Measurements from ENCODE around the gene VEGFB.

VEGFB gene, protein sequence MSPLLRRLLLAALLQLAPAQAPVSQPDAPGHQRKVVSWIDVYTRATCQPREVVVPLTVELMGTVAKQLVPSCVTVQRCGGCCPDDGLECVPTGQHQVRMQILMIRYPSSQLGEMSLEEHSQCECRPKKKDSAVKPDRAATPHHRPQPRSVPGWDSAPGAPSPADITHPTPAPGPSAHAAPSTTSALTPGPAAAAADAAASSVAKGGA

DNA sequence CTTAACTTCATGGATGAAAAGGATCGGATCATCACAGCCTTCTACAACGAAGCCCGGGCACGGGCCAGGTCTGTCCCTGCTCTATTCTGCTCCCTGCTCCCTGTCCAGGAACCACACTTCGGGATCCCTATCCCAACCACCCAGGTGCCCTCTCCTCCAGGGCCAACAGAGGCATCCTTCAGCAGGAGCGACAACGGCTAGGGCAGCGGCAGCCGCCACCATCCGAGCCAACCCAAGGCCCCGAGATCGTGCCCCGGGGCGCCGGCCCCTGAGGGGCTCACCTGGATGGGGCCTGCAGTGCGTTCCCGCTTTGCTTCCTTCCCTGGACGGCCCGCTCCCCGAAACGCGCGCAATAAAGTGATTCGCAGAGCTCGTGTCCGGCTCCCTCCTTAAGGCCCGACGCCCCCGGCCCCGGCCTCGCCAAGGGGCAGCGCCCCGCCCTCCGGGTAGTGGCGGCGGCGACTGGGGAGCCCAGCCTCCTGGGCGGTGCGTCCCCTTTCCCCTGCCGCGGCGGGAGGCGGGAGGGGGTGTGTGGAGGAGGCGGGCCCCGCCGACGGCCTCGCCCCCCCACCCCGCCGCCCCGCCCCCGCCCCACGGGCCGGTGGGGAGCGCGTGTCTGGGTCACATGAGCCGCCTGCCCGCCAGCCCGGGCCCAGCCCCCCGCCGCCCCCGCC lies at the start of gene VEGFB:
Gene VEGFB, plus strand, starts transcription at position 672 of the 674 bp plus-strand sequence. CDS start 250 bp downstream, outside the sequence.
- DNase-seq, result peak; percentile 63

DNA sequence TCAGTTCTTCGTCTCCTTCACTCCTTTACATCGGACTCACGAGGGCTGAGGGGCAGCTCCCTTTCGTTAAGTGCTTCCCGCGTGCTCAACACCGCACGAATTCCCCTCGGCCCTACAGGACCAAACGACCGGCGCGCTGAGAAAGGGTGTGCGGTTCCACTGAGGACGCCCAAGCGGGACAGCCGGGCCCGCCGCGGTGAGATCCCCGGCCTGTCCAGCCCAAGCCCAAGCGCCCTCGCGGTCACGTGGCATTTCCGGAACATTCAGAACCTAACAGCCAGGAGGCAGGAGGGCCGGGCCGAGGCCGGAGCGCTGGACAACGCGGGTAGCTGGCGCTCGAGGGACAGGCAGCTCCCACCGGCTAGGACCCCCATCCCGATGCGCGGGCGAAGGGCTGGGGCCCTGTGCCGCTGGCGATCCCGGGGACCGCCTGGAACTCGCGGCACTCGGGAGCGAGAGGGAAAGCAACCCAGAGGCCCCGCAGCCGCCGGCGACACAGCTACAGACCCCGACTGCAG lies 49.1 kb upstream of the VEGFB start:
- DNase-seq, result peak; percentile 37

GRCh38 chr11:64185693-64186491 lies 48.5 kb upstream of the VEGFB start, which contains the start of gene STIP1:
Gene STIP1 (plus strand): TSS chr11:64186171. CDS start chr11:64186262, 91 bp downstream.
- peak; percentile 100 for DNase-seq

- no peak for DNase-seq
Observed at GRCh38 chr11:64186492-64187165, 47.8 kb upstream of the VEGFB start.

DNA sequence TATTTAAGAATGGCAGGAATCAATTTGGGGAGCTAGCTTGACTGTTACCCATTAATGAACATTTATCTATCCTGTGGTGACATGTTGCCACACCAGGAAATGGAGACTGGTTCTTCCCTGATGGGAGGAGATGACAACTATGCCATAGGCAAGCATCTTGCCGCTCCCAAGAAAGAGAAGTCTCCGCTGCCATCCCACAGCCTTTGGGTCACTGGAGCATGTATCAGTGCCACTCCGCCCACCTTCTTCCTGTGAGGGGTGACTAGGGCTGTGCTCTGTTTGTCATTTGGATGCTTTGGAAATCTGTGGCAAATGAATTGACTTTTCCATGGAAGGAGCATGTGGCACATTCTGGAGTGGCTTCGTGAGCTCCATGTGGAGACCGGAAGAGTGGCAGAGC lies 42.0 kb upstream of the VEGFB start:
- no peak for DNase-seq

- no peak for DNase-seq
Observed at GRCh38 chr11:64196626-64197025, 37.8 kb upstream of the VEGFB start.

GRCh38 chr11:64198511-64198910 lies 35.9 kb upstream of the VEGFB start:
- DNase-seq, result no peak

DNA sequence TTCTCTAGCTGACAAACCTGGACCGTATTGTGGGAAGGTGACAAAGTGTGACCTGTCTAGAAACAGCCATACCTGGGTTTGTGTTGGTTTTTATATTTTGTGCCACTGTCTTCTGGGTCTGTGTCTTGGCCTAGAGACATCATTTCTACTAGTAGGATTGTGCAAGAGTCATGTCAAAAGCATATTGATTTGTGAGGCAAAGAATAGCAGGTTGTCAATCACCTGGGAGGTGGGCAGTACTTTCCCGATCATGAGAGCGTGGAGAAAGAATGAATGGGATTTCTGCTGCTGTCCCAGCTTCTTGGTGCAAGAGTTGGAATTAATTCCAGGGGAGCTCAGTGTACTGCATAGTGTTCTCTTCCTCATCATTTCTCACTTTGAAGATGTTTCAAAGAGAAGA lies 32.8 kb upstream of the VEGFB start:
- no peak for DNase-seq

- DNase-seq, result no peak
Observed at GRCh38 chr11:64202992-64203391, 31.4 kb upstream of the VEGFB start.

DNA sequence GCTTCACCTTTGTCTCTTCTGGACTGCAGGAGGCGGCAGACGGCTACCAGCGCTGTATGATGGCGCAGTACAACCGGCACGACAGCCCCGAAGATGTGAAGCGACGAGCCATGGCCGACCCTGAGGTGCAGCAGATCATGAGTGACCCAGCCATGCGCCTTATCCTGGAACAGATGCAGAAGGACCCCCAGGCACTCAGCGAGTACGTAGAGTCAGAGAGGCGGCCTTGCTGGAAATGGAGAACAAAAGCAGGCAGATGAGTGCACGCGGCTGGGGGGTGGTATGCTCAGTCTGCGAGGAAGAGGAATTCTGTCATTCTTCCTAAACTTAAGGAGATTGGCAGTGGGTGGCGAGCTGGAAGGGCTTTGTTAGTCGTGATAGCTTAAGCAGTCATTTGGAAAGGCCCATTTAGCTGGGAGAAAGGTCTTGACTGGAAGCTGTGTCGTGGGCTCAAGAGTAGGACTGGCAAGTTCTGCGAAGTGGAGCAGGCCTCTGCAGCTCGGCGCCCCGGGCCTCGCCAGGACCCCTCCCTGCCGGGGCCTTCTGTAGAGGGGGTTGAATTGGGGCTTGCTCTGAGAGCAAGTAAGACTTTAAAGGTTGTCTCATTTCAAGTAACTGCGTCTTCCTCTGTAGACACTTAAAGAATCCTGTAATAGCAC lies 30.8 kb upstream of the VEGFB start:
- no peak for DNase-seq

DNA sequence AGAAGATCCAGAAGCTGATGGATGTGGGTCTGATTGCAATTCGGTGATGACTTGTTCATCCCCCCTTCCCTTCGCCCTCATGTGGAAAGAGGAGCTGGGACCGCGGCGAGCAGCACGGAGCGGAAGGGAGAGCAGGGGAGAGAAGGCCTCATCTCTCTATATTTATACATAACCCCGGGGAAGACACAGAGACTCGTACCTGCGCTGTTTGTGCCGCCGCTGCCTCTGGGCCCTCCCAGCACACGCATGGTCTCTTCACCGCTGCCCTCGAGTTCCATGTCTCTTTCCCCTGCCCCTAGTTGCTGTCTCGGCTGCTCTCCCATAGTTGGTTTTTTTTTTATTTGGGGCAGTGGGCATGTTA lies 30.3 kb upstream of the VEGFB start:
- DNase-seq, result no peak

DNA sequence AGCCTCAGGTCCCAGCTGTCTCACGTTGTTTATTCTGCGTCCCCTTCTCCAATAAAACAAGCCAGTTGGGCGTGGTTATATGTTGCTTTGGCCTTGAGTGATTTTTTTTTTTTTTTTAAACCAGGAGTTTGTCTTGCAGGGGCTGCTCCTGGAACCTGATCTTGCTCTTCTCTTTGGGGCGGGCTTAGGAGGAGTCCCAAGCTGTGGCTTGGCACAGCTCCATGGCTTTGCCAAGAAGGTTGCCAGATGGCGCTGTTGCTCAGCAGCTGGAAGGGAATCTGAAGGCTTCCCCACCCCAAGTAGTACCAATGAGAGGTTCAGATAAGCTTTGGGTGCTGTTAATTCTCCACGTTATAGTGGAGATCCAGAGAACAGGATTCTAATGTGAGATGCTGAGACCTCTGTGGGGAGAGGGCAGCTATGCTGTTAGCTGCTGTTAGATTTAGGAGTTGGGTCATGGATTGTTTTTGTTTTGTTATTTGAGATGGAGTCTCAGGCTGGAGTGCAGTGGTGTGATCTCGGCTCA lies 29.9 kb upstream of the VEGFB start:
- peak; percentile 63 for DNase-seq

GRCh38 chr11:64206457-64207255 lies 27.7 kb upstream of the VEGFB start, which contains the start of gene FERMT3:
Gene FERMT3 (plus strand): TSS chr11:64206721. CDS start chr11:64207365, 644 bp downstream.
- peak; percentile 60 for DNase-seq

DNA sequence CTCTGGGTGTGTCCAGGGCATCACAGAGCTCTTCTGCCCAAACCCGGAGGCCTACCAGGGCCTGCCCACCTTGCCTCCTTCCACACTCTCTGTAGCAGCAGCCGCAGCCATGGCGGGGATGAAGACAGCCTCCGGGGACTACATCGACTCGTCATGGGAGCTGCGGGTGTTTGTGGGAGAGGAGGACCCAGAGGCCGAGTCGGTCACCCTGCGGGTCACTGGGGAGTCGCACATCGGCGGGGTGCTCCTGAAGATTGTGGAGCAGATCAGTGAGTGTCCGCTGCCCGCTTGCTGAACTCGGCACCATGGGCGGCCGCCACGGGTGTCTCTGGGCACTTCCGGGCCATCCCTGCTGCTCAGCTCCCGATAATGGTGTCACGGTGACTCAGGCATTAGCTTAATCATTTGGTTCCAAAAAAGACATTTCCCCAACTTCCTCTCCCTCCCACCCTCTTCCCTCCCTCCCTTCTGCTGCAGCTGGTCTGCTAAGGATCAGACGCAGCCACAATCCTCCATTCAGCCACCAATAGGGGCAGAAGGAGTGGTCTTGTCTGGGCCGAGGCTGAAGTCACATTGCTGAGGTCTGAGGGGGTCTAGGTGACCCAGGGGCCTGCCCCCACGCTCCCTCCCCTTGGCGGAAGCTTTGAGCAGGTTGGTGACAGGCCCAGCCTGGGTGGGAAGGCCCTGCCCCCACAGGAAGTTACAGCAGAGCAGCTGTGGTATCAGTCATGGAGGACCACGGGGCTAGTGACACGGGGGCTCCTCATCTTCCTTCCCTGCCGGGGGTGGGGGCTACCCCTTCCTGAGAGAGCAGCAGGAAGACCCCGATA lies 26.9 kb upstream of the VEGFB start:
- peak; percentile 83 for DNase-seq

- no peak for DNase-seq
Observed at GRCh38 chr11:64208086-64208795, 26.1 kb upstream of the VEGFB start.

- DNase-seq, result no peak
Observed at GRCh38 chr11:64208796-64209562, 25.4 kb upstream of the VEGFB start.

GRCh38 chr11:64209563-64209843 lies 24.9 kb upstream of the VEGFB start:
- DNase-seq, result no peak

- DNase-seq, result no peak
Observed at GRCh38 chr11:64210301-64211020, 23.9 kb upstream of the VEGFB start.
